Stimulated activated CD8-positive, alpha-beta memory T cell treated with anti-CD3 and anti-CD28 coated beads, Interleukin-15, amount 100 ng/mL, for 4 hours (primary cell): ENCODE results near the gene HOXD9.

Source experiments
- DNase-seq, 2 donors: peaks; one replicate each; pipeline ENCODE4 v3.0.0-alpha.2; 2020; ENCODE audit warnings: low read depth in 2 of 2

HOXD9 gene

GRCh38 chr2:176085861-176086771 is 36.4 kb upstream of the HOXD9 start:
- no peak for DNase-seq

GRCh38 chr2:176087330-176088047 is 35.0 kb upstream of the HOXD9 start:
- DNase-seq, result no peak

DNA sequence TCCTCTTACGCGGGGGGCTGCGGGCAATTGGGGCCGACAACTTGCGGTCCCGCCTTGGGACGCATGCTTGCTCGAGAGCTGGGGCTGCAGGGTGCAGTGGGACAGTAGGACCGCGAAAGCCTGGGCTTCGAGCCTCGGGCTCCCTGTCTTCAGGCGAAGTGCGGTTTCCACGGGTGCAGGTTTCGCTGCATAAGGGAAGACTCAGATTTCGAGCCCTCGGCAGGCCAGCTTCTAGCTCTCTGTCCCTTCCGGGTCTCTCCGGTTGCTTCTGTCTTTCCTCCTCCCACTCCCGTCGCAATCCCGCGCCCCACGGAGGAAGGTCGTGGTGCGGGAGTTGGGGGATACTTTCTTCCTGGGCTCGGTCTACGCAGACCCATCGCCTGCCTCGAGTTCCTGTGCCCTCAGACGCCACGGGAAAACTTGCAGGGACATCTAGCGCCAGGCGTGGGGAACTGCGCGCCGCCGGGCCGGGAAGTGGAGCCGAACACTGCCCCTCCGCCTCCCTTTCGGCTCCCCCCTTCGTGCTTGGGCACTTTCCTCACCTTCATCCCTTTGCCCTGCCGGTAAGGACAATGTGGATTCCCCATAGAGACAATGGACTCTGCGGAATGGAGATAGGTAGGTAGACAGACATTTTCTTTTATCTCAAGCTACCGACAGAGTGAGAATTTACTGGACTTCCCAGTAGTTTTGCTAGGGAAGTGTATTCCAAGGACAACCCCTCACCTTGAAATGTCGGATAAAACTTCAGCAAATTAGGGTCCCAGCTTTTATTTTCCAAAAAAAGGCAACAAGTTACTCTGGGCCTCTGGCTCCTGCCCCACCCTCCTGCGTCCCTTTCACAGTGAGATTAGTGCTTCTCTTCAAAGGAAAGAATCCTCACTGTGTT is 34.2 kb upstream of the HOXD9 start:
- DNase-seq, result no peak

- no peak for DNase-seq
Measured at GRCh38 chr2:176088937-176089842, 33.3 kb upstream of the HOXD9 start.

DNA sequence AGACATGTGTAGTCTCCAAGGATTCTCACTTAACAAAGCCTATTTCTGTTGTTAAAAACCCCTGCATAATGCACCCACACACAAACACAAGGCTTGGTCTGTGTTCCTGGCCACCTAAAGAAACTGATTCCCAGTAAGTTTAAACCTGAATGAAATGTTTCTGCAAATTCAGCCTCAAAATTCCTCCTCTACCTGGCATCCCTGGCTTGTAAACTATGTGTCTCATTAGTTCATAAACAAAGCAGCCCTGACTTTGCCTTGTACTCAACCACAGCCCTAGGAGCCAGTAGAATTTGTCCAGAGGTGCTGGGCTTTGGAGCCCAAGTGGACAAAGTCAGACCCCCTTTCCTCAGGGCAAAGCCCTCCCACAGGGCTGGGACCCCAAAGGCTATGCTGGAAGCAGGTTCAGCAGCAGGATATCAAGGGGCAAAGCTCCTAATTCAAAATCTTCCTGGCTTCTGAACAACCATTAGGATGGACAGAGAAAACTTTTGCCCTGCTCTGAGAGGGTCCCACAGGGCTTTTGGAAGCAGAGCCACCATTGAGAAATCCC is 32.6 kb upstream of the HOXD9 start:
- no peak for DNase-seq

DNA sequence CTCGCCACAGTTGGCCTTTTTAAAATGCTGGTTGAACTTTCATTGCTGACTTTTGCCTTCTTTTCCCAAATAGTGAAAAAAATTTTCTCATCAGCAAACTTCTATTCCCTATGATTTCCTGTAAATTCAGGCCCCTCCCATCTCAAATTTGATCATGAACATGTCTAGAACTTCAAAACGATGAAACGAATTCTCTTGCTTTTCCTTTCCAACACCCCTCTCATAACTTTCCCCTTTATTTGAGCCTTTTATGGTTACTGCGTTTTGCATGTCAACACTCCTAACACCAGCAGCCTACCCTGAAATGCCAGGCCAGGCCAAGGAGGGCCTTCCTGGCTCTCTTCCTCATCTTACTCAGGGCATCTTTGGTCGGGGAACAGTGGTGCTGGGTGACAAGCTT is 31.7 kb upstream of the HOXD9 start:
- DNase-seq, result no peak

GRCh38 chr2:176091329-176092258 is 30.9 kb upstream of the HOXD9 start:
- DNase-seq, result no peak

DNA sequence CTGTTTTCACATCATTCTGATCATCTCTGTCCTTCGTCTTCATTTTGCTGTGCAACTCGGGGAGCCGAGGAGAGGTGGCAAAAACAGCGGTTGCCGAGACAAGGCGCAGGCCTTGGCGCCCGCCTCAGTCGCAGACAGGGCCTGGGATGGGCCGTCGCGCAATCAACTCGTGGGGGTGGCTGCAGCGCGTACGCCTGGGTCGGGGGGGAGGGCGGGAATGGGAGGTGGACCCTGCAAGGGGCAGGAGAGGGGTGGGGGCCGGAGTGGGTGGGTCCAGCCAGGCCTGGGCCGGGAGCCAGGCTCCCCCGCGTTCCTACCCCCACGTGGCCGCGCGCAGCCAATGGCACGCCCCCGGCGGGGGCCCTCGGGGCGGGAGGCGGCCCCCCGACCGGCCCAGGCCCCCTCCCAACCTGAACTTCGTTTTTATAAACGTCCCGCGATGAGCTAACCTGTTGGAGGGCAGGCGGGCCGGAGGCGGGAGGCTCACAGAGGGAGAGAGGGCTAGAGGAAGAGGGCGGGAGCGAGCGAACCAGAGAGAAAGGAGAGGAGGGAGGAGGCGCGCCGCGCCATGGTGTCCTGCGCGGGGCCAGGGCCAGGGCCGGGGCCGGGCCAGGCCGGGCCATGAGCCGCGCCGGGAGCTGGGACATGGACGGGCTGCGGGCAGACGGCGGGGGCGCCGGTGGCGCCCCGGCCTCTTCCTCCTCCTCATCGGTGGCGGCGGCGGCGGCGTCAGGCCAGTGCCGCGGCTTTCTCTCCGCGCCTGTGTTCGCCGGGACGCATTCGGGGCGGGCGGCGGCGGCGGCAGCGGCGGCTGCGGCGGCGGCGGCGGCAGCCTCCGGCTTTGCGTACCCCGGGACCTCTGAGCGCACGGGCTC is 30.0 kb upstream of the HOXD9 start, which contains the start of gene HOXD13:
TSS of gene HOXD13 (plus strand) at position 452 of the 875 bp plus-strand sequence. CDS start at position 622, 170 bp downstream.
- no peak for DNase-seq

DNA sequence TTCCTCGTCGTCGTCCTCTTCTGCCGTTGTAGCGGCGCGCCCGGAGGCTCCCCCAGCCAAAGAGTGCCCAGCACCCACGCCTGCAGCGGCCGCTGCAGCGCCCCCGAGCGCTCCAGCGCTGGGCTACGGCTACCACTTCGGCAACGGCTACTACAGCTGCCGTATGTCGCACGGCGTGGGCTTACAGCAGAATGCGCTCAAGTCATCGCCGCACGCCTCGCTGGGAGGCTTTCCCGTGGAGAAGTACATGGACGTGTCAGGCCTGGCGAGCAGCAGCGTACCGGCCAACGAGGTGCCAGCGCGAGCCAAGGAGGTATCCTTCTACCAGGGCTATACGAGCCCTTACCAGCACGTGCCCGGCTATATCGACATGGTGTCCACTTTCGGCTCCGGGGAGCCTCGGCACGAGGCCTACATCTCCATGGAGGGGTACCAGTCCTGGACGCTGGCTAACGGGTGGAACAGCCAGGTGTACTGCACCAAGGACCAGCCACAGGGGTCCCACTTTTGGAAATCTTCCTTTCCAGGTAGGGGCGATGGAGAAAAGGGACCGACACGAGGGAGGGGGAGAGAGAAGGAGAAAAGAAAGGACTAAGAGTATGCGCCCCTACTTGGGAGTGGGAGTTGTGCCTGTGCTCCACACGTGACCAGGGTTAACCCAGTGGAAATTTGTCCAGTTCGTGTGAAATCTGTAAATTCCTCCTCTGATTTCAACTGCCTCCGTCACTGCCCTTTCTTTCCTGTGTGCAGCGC is 29.2 kb upstream of the HOXD9 start:
- DNase-seq, result no peak

GRCh38 chr2:176093898-176094249 is 28.6 kb upstream of the HOXD9 start:
- no peak for DNase-seq

DNA sequence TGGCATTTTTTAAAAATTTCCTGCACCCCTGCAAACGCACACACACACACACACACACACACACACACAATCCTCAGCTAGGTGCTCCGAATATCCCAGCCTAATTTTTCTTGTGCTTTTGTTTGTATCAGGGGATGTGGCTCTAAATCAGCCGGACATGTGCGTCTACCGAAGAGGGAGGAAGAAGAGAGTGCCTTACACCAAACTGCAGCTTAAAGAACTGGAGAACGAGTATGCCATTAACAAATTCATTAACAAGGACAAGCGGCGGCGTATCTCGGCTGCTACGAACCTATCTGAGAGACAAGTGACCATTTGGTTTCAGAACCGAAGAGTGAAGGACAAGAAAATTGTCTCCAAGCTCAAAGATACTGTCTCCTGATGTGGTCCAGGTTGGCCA is 28.2 kb upstream of the HOXD9 start:
- no peak for DNase-seq

DNA sequence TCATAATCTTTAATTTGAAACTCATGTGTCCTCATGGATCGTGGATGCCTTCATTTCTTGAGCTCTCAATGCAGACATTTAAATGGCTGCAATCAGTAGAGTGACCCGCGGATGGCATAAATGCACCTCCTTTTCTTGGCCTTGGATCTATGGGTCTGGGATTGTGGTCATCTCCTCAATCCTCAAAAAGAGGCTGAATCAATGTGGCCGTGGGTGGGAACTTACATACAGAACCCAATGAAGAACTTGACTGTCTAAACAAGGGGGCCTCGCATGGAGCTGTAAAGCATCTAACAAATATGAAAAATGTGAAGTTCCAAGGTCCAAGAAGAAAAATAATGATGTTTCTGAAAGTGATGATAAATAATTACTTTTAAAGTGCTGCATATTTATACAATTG is 27.1 kb upstream of the HOXD9 start:
- DNase-seq, result no peak

DNA sequence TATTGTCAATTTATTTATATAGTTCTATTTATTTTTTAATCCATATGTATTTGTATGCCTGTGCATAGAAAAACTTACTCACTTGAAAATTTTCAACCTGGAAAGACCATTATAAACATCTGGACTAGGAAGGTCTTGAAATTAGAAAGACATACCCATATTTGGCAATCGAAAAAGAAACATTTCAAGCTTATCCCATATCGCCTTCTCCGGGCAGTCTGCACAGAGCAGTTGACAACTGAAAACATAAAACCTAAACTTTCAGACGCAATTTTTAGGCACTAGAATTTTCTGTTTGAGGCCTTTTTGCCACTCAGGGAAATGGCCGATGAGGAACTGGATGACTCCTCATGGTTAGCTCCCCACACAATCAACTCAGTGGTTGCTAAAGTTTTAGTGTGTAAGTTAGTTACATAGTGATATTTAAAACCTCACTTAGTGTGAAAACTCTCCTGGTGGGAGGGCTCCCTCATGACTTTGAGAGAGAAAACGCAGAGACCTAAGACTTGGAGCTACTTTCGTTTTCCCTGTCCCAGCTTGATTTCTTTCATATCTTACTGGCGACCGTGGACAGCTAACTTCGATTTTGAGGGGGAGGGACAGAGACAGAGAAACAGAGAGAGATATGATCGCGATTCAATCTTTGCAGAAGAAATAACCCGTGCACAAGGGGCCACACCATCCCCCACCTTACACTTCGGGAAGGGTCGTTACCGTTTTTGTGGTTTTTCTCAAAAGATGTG is 26.1 kb upstream of the HOXD9 start:
- no peak for DNase-seq

GRCh38 chr2:176096986-176097819 is 25.3 kb upstream of the HOXD9 start:
- DNase-seq, result peak; percentile 13 to 19

- DNase-seq, result no peak
Measured at GRCh38 chr2:176097820-176098365, 24.6 kb upstream of the HOXD9 start.
